ENCODE data around the gene C4orf51.

The C4orf51 gene

DNA sequence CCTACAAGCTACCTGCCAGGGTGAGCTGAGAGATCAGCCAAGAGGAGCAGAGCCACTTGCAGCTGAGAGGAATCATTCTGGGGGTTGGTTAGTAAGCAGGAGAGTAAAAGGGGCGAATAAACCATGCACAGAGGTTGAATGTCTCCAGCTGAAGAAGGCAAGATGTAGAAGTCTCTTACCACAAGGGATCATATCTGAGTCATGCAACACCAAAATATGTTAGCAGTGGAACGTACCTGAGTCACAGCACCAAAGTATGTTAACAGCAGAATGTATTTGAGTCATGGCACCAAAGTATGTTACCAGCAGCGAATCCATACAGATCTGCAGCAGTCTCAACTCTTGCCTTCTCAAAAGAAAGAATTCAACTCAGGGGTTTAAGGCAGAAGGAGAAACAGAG, 29.9 kb downstream of the C4orf51 start:
- DNase-seq (ENCODE audit: low read depth), result peak; percentile 91

DNA sequence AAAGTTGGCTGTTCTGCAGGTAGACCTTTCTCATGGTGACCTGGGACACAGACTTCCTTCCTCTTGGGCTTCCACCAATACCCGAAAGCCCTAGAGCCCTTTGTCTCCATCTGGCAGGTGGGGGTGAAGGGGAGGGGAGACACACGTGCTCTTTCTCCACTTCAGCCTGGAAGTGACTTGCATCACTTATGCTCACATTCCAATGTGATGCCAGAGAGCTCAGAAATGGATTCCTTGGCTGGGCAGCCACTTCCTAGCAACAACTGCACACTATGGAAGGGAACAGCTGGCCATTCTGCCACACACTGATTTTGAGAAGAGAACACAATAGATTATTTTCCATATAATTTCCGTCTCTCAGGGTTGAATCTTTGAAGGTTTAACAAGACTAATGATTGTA, 36.3 kb downstream of the C4orf51 start:
- peak; percentile 37 for DNase-seq (ENCODE audit: low read depth)

DNA sequence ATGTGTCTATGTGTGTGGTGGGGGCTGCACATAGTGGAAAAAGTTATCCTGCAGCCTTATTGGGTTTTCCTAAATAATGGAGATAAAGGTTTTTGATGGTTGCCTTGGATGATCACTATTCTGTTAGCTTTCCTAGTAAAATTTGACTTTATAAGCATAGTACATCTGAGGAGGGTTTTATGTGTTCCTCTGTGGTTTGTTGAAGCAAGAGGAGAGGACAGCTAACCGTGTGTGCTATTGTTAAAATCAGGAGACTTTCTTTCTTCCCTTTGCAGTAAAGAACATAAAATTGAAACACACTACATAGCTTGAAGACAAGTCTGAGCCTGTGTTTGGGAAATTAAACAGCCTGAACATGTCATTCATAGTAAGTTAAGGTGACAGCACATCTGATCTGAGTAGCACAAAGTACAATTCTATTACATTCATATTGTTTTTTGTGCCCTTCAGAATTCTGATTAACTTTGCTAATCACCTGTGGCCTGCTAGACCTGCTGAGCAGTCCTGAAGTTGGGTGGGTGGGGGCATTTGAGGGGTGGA, 36.8 kb downstream of the C4orf51 start:
- DNase-seq (ENCODE audit: low read depth), result no peak

DNA sequence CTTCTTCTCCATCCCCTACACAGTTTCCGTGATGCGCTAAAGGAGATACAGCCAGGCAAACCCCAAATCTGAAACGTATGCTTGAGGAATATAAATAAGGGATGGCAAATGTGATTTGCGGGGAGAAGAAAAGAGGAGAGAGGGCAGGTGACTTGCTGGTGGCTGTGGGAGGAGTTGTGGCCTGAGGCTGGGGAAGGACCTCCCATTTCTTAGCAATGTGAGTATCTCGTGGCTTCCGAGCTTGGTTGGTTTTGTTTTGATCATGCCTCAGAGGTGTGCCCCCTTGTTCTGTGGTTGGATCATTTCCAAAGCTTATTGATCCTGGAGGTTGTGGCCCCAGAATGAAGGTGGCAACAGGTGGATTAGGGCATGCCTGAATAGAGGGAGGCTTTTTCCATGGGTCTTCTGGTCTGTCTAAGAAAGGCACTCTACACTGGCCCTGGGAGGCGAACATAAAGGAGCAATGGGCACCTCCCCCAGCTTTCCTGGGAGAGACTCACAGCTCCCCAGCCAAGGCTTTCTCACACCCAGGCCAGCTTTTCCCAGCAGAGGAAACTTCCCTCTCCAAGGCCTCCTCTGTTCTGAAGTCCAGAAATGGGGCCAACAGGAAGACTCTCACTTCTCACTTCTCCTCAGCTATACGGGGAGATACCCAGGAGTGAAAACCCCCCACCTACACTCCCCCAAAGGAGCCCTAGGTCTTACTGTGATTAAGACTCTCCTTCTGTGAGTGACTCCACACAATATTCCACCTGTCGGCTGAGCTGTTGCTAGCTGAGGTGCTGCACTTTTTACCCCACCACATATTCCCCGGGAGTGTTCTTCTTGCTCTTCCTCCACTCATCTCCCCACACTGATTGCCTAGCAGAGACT, 40.0 kb downstream of the C4orf51 start:
- no peak for DNase-seq (ENCODE audit: low read depth)

DNA sequence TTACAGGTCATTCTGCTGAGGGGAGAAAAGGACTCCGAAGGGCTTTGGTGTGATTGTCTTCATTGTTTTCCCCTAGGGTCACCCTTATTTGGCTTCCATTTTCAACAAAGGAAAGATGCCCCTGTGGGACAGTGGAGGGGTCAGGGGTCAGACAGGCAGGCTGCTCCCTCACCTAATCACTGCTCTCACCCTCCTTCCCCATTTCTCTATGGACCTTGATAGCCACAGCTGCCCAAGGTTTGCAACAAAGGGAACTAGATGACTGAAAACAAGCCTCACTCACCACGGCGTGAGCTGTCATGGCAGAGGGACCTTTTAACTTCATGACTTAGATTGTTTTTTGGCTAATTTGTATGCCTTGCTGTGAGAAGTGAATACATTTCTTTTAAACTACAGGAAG, 40.7 kb downstream of the C4orf51 start:
- DNase-seq (ENCODE audit: low read depth), result no peak

DNA sequence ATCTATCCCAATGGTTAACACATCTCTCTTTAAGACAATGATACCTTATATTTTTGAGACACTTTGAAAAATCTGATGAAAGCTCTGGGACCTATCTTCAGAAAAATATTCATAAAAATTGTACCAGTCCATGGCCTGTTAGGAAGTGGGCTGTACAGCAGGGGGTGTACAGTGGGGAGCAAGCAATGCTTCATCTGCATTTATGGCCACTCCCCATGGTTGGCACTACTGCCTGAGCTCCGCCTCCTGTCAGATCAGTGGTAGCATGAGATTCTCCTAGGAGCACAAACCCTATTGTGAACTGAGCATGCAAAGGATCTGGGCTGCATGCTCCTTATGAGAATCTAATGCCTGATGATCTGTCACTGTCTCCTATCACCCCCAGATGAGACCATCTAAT, 42.6 kb downstream of the C4orf51 start:
- DNase-seq (ENCODE audit: low read depth), result no peak

DNA sequence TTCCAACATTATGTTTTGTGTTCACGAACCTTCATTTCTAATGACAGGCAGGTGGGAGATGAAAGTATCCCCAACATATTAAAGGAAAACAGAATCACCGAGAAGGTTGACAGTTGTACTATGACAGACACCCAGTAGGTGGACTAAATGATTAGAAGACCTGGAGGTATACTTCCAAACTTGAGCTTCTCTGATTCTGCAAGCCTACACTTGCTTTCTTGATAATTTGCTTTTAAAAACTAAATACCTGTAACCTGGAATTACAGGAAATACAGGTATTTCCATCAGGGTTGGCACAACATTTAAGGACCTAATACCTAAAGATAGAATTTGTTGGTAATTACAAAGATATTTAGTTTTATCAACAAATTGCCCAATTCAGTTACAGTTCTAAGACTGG, 43.4 kb downstream of the C4orf51 start:
- DNase-seq (ENCODE audit: low read depth), result no peak

DNA sequence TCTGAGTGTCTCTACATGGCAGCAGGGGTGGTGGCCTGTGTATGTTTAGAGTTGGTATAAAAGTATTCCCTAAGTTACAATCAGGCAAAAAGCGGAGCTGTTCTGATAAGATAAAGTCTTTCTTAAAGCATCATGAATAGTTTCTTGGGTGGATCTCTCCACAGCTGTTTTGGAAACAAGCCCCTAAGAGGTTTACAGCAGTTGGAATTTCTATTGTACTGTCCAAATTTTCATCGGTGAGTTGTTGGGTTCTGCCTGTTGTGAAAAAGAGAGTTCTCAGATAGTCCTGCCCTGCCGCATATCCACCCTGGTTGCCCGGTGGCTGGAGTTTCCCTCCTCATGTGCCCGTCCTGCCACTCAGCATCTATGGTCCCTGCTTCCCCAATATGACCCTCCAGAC, 50.1 kb downstream of the C4orf51 start:
- DNase-seq (ENCODE audit: low read depth), result no peak

DNA sequence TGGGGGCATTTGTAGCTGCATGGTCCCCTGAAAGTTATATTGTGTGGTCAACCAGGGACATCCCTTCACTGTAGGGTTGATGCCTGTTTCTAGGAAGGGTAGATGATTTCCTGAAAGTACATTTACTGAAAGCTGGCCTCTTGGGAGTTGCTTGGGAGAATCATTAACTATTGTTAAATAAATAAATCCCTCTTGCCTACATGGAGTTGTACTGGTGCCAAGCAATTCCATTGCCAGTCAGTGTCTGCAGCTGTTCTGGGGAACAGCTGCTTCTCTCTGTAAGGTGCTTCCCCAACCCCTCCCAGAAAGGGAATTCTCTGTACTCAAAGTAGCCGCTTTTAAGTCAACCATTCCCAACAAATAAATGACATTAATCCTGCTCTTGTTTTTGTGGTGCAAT, 51.1 kb downstream of the C4orf51 start:
- peak; percentile 18 for DNase-seq (ENCODE audit: low read depth)

DNA sequence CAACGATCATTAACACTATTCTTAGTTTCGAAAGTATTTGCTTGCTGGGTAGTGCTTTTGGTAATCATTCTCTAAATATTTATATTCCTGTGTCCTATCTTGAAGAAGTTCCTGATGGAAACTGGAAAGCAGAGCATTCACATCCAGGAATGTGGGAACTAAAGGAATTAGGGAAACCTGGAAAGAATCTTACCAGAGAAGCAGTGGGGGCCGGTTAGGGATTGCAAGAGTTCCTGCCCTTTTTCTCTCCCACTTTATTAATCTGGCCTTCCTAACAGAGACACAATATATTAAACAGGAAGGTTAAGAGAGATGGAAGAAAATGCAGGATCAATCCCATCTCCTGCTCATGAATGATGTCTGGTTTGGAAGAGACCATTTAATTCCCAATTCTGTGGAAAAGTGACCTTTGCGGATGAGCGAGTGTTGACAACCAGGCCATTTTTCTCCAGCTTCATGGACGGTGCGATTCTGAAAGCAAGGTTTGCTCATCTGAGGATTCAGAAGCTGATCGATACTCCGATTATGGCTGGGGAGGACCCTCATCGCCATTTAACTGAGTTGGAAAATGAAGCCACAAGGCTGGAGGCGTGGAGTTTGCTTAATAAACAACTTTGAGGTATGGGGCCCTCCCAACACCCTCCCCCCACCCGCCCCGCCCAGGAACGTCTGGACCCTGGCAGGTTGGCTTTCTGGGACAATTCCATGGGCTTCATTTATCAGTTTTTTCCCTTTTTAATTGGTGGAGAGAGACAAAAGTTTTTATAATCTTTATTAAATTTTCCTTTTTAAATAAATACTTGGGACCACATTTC, 52.3 kb downstream of the C4orf51 start:
- no peak for DNase-seq (ENCODE audit: low read depth)

DNA sequence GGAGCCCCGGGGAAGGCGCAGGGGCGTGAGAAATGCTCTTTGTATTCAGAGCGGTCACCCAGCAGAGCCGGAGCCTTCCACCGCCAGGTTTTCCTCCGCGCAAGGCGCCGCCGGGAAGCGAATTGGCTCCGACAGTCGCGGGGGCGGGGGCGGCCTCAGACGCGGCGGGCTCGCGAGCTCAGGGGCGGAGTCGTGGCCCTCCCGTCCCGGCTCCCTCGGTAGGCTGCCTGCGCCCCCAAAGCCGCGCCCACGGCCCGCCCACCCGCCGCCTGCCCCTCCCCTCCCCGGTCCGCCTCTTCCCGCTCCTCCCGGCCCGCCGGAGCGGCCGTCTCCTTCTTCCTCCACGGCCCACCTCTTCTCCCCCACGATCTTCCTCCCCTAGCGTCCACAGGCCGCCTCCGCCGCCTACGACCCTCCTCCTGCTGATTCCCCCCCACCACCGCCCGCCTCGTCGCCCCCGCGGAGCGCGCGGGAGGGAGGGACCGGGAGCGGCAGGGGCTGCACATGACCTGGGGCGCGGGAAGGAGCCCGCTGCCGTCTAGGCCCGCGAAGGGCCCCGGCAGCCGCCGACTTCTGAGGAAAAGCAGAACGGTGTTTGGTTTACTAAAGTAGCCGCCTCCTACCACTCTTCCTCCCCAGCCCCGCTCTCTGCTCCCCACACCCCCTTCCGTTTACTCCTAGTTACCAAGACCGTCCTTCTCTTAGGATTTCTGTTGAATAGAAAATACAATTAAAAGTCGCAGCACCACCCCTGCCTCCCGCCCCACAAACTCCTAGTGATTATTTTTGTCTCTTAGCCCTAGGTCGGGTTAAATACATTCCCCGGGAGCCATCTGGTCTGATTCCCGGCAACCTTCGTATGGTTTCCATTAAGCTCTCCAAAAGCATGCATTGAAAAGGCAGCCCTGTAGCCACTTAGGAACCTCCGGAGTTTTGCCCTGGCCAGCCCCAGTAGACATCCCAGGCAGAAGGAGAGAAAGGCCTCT, 53.2 kb downstream of the C4orf51 start:
- DNase-seq (ENCODE audit: low read depth), result peak; percentile 97

DNA sequence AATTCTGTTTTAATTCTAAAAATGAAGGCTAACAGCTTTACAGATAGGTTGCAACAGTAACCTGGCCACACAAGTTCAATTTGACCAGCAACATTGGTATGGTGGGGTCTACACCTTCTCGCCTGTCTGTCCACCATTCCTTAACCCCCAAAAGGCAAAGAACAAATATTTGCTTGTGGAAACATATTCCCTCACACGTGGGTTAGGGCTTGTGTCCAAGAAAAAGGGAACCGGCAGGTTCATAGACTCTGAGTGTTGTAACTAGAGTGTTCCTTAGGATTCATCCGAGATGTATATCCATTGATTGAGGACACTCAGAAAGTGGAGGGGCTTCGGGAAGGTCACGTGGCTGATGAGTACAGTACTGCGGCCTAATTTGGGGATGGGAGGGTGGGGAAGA, 54.1 kb downstream of the C4orf51 start:
- peak; percentile 36 for DNase-seq (ENCODE audit: low read depth)

DNA sequence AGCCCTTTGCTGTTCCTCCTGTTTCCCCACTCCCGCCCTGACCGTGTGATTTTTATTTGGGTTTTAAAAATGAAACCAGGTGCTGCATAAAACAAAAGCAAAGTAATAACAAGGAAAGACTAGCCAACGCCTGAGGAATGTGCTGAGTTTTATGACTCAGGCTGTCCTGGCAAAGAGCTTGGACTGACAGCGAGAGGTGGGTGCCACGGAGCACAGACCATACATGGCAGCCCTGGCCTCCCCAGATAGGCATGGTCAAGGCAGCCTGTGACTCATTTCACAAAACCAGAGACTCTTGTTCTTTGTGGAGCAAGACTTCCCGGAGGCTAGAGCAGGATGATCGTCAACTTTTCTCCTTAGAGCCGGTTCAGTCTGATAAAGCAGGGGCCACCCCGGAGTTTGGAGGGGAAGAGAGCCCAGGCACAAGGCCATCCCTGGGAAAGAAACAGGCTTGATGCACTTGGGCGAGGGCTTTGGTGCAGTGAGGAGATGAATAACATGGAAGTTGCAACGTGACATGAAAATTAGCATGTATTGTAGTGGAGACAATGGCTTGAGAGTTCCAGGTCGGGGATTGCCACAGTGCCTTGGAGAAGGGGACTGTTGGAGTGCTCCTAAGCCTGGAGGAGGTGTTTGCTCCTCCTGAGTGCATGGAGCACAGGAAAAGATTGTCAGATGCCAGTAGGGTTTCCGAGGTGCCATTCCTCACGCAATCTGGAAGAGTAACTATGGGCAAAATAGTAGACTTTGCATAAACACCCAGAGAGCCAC, 54.8 kb downstream of the C4orf51 start:
- DNase-seq (ENCODE audit: low read depth), result peak; percentile 98

DNA sequence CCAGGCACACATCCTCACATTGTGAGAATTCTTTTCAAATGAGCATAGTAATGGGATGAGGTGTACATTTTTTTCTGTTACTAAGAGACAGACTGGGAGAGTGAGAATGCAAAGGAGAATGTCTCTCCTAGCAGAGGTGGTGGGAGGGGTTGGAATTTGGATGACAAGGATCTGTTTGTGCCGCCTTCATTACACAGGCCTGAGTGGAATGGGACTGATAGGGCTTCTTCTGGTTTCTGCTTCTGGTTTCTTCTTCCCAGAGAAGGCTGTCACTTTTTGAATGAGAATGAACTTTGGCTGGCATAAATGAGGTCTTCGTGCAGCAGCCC, 55.4 kb downstream of the C4orf51 start:
- peak; percentile 97 for DNase-seq (ENCODE audit: low read depth)

DNA sequence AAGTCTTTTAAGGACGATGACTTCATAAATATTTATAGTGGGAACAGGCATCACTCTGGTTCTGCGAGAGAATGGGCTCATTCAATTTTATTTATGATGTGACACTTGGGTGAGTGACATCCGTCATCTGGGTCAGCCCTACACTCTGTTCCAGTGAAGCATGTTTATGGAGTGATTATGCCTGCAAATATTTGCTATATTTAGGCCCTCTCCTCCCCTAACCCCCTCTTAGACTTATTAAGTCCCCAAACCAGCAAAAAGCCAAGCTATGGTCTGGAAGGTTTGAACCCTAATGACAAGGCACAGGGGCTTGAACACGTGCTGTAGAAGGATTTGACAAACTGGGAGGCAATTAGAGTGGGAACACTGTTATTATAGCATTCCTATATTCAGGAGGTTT, 55.9 kb downstream of the C4orf51 start:
- DNase-seq (ENCODE audit: low read depth), result no peak

DNA sequence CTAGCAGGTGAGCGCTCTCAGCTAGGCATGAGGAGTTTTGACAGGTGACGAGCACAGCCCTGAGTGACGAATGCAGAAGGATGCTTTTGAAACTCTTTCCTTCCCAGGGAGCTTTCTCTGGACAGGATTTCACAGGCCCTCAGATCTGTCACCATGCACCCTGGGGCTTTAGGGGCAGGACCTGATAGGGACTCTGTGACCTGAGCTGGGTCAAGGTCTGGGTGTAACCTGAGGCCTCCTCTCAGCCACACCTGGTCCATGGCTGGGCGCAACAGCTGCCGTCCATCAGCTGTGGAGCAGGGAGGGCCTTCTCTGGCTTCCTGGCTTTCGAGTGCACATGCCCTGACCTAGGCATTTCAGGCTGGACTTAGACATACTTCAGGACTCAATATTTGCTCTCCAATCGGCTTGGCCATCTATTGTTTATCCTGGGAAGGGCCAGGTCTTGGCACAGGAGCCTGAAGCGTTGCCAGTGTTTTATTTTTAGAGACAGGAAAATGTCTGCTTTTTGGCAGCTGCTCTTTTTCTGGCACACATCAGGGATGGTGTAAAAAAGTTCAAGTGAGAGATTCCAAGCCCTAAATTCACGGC, 56.4 kb downstream of the C4orf51 start:
- no peak for DNase-seq (ENCODE audit: low read depth)

DNA sequence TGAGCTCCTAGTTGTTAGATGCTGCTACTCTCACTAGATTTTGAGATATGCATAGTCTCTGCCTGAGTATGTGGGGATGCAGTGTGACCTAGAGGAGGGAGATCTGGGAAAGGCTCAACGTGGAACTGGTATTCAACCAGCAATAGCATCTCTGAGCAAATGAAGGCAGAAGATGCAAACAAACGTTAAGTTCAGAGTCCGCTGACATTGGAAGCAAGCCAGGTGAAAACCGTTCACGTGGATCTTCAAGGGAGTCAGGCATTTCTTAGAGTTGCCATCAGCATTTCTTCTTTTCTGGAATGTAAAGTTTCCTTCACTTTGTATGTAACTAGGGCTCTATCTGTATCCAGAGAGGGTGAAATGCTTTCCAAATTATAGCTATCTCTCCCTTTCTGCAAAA, 59.9 kb downstream of the C4orf51 start:
- DNase-seq (ENCODE audit: low read depth), result peak; percentile 56

DNA sequence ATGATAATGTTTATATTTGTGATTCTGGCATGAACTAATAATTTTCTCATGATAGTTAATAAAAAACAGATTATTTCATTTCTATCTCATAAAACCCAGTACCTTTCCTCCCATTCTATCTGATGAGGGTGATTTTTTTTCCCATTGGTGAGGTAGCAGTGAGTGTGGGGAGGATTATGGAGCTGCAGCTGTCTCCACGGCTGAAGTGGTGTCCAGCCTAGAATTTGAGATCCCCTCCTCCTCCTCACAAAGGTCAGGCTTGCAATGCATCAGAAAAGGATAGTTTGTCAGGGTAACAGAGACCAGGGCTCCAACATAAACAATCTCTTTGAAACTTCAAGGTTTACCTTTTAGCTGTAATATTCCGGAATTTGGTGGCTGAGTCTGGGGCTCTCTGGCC, 60.9 kb downstream of the C4orf51 start:
- no peak for DNase-seq (ENCODE audit: low read depth)

DNA sequence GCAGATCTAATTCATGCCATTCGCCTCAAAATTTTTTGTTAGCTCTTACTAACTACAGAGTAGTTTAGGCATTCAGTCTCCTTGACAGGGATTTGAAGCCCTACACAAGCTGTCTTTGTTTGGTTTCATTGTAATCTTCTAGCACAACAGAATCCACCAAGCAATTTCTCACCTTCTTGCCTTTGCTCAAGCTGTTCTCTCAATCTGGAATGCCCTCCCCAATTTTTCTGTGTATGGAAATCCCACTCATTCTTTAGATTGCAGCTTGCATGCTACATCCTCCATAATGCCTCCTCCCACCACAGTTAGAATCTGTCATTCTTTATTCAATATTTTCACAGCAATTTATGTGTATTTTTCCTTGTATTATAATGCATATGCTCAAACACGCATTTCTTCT, 63.7 kb downstream of the C4orf51 start:
- no peak for DNase-seq (ENCODE audit: low read depth)

DNA sequence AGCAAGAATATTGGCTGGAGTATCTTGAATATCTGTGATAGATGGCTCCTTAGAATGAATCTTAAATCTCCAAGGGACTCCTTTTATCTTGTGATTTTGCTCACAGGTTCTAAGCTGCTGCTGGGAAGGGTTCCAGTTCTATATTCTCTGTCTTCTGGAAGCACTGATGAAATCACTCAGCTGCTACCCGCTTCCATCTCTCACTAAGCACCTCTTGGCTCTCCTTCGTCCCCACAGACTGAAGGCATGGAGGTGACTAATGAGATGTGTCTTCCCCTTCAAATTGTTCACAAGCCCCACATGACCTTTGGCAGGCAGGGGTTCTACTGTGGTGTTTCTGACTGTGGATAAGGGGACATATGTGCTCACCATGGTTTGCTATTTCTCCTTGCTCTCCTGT, 75.9 kb downstream of the C4orf51 start:
- peak; percentile 62 for DNase-seq (ENCODE audit: low read depth)

DNA sequence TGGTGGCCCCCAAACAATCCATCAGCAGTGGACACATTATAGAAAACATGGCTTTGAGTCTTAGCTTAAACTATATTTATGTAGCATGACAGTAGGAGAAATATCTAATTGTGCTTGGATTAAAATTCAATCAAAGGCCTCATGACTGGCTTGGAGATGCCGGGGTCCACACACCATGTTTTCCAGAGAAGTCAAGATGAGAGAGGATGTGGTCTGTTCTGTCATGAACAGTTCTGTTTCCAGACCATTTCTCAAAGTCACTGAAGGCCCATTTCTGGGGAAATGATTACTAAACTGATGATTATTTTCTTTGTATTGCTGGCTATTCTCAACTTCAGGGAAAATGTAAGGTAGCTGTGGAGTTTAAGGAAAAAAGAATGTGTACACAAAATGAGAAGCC, 76.3 kb downstream of the C4orf51 start:
- DNase-seq (ENCODE audit: low read depth), result no peak

Measured in iris pigment epithelial cell (primary cell).